Ishikawa (cell line): ENCODE data around the gene TIPARP.

Source experiments
- CEBPB ChIP-seq: IDR thresholded peaks from 2 replicates; pipeline ENCODE4 v1.6.1; 2012
- CREB1 ChIP-seq: IDR thresholded peaks from 2 replicates; pipeline ENCODE4 v1.6.1; 2012; ENCODE audit warnings: low read depth
- EP300 ChIP-seq: IDR thresholded peaks from 2 replicates; pipeline ENCODE4 v1.6.1; 2012; ENCODE audit warnings: borderline replicate concordance
- RAD21 ChIP-seq: IDR thresholded peaks from 2 replicates; pipeline ENCODE4 v1.6.1; 2012; ENCODE audit warnings: low read depth
- TAF1 ChIP-seq: IDR thresholded peaks from 2 replicates; pipeline ENCODE4 v1.6.1; 2012; ENCODE audit warnings: low read depth, mild to moderate bottlenecking
- TEAD4 ChIP-seq: IDR thresholded peaks from 2 replicates; pipeline ENCODE4 v1.6.1; 2012
- YY1 ChIP-seq: IDR thresholded peaks from 2 replicates; pipeline ENCODE4 v1.6.1; 2012; ENCODE audit warnings: low read depth
- TF ChIP-seq, protein P1 (sequence below): IDR thresholded peaks from 2 replicates; pipeline ENCODE4 v1.6.1; 2012
- TF ChIP-seq, protein P2 (sequence below): IDR thresholded peaks from 2 replicates; pipeline ENCODE4 v1.6.1; 2012; ENCODE audit warnings: low read depth, mild to moderate bottlenecking

DNA sequence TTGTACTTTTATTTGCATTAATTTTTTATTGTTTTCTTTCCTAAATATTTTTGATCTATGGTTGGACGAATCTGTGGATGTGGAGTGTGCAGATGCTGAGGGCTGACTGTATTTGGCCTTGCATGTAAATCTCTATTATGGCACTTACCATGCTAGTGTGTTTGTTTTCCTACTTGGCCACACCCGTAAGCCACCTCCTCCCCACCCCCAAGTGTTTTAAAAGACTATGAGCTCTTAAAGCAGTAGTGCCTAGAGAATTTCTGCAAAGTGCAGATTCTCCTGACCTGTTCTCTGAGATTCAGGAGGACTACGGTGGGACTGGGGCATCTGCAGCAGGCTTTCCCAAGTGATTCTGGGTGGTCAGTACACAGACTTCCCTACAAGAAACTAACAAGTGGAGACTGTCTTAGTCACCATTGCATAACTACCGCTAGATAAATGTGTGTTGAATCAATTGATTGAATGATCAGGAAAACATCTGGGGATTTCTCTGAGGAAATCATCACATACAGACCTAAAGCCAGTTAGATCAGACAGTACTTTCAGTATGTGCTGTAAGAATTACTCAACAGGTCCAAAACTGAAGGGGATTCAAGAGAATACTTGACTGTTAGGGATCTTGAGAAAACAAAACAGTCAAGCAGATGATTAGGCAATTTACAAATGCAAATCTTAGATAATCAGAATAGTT lies 6.2 kb upstream of the TIPARP start:
- TF ChIP-seq CREB1 (no peak), CEBPB (no peak), EP300 (no peak), TEAD4 (no peak), RAD21 (no peak), YY1 (no peak), TAF1 (no peak)
- TF ChIP-seq, protein P1, sequence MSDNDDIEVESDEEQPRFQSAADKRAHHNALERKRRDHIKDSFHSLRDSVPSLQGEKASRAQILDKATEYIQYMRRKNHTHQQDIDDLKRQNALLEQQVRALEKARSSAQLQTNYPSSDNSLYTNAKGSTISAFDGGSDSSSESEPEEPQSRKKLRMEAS: no peak
- TF ChIP-seq, protein P2, sequence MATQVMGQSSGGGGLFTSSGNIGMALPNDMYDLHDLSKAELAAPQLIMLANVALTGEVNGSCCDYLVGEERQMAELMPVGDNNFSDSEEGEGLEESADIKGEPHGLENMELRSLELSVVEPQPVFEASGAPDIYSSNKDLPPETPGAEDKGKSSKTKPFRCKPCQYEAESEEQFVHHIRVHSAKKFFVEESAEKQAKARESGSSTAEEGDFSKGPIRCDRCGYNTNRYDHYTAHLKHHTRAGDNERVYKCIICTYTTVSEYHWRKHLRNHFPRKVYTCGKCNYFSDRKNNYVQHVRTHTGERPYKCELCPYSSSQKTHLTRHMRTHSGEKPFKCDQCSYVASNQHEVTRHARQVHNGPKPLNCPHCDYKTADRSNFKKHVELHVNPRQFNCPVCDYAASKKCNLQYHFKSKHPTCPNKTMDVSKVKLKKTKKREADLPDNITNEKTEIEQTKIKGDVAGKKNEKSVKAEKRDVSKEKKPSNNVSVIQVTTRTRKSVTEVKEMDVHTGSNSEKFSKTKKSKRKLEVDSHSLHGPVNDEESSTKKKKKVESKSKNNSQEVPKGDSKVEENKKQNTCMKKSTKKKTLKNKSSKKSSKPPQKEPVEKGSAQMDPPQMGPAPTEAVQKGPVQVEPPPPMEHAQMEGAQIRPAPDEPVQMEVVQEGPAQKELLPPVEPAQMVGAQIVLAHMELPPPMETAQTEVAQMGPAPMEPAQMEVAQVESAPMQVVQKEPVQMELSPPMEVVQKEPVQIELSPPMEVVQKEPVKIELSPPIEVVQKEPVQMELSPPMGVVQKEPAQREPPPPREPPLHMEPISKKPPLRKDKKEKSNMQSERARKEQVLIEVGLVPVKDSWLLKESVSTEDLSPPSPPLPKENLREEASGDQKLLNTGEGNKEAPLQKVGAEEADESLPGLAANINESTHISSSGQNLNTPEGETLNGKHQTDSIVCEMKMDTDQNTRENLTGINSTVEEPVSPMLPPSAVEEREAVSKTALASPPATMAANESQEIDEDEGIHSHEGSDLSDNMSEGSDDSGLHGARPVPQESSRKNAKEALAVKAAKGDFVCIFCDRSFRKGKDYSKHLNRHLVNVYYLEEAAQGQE: no peak
